ENCODE measurements around the gene MAP4K4. TPM values are rescaled to one million over a fixed set of nuclear protein-coding genes. Genes with fewer than 3 reads are reported as not detected.

The MAP4K4 gene
- total and polyA plus RNA-seq, 2 of the 13 experiments (the other 11 are each of a cell fraction or from before 2014, with no cell fraction given), result 105 to 264 TPM

DNA sequence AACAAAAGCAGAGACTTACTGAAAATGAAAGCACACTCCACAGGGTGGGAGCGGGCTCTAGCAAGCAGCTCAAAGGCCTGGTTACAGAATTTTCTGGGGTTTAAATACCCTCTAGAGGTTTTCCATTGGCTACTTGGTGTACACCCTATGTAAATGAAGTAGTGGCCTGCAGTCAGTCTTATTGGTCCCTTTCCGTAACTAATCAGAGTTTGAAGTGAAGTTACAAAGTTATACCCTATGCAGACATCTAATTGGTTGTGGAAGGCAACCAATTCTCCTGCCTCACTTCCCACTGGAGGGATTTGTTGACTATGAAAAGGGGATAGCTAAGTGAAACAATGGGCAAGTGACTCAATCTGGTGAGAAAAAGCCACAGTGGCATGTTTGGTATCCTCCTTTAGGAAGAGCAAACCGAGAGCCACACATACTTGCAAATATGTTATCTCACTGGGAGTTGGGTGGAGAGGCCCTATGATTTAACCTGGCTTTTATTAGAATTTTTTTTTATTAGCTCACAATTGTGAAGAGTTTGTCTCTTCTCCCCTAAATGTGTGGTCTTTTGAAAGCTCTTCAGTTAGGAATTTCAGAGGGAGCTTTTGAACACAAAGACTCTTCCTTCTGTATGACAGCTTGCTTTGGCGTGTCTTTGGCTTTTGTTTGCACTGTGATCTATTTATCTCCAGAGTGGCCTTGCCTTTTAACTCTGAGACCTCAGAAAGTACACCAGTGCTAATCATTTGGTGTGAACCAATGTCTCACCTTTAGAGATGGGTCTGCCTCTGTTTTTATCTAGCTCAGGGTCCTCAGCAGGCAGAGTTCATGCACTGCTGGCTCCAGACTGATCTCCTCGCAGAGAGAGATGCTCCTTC is 69.6 kb downstream of the MAP4K4 start (continued):
- TF ChIP-seq CHD2 (IDR thresholded peaks at IDR 0.05; ENCODE audit: low read depth, low read length), result no peak
- TF ChIP-seq, protein P1, sequence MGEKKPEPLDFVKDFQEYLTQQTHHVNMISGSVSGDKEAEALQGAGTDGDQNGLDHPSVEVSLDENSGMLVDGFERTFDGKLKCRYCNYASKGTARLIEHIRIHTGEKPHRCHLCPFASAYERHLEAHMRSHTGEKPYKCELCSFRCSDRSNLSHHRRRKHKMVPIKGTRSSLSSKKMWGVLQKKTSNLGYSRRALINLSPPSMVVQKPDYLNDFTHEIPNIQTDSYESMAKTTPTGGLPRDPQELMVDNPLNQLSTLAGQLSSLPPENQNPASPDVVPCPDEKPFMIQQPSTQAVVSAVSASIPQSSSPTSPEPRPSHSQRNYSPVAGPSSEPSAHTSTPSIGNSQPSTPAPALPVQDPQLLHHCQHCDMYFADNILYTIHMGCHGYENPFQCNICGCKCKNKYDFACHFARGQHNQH (CRISPR knock-in tag; IDR thresholded peaks at IDR 0.05), result peak; percentile 31; the same call in 1 of the 2 replicates
- TF ChIP-seq ZNF749 (CRISPR knock-in tag; IDR thresholded peaks at IDR 0.05; ENCODE audit: borderline replicate concordance), result no peak
- TF ChIP-seq KLF12 (CRISPR knock-in tag; IDR thresholded peaks at IDR 0.05; ENCODE audit: borderline replicate concordance), result no peak; the same call in 1 of the 2 replicates
- TF ChIP-seq ZMYM3 (CRISPR knock-in tag; IDR thresholded peaks at IDR 0.05), result peak; percentile 74; the same call in 1 of the 2 replicates
- TF ChIP-seq, protein P2, sequence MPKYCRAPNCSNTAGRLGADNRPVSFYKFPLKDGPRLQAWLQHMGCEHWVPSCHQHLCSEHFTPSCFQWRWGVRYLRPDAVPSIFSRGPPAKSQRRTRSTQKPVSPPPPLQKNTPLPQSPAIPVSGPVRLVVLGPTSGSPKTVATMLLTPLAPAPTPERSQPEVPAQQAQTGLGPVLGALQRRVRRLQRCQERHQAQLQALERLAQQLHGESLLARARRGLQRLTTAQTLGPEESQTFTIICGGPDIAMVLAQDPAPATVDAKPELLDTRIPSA (CRISPR knock-in tag; IDR thresholded peaks at IDR 0.05; ENCODE audit: borderline replicate concordance), result no peak
- no peak for TF ChIP-seq SMARCE1 (IDR thresholded peaks at IDR 0.05; ENCODE audit: borderline replicate concordance)
- TF ChIP-seq CCDC6 (CRISPR knock-in tag; IDR thresholded peaks at IDR 0.05), result no peak
- TF ChIP-seq, protein P3, sequence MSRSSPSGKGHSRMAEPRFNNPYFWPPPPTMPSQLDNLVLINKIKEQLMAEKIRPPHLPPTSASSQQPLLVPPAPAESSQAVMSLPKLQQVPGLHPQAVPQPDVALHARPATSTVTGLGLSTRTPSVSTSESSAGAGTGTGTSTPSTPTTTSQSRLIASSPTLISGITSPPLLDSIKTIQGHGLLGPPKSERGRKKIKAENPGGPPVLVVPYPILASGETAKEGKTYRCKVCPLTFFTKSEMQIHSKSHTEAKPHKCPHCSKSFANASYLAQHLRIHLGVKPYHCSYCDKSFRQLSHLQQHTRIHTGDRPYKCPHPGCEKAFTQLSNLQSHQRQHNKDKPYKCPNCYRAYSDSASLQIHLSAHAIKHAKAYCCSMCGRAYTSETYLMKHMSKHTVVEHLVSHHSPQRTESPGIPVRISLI (CRISPR knock-in tag; IDR thresholded peaks at IDR 0.05; ENCODE audit: borderline replicate concordance), result peak; percentile 64; the same call in 1 of the 2 replicates
- TF ChIP-seq, protein P4, sequence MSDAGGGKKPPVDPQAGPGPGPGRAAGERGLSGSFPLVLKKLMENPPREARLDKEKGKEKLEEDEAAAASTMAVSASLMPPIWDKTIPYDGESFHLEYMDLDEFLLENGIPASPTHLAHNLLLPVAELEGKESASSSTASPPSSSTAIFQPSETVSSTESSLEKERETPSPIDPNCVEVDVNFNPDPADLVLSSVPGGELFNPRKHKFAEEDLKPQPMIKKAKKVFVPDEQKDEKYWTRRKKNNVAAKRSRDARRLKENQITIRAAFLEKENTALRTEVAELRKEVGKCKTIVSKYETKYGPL (CRISPR knock-in tag; IDR thresholded peaks at IDR 0.05), result no peak
- no peak for TF ChIP-seq ZNF207 (IDR thresholded peaks at IDR 0.05; ENCODE audit: borderline replicate concordance)
- TF ChIP-seq, protein P5, sequence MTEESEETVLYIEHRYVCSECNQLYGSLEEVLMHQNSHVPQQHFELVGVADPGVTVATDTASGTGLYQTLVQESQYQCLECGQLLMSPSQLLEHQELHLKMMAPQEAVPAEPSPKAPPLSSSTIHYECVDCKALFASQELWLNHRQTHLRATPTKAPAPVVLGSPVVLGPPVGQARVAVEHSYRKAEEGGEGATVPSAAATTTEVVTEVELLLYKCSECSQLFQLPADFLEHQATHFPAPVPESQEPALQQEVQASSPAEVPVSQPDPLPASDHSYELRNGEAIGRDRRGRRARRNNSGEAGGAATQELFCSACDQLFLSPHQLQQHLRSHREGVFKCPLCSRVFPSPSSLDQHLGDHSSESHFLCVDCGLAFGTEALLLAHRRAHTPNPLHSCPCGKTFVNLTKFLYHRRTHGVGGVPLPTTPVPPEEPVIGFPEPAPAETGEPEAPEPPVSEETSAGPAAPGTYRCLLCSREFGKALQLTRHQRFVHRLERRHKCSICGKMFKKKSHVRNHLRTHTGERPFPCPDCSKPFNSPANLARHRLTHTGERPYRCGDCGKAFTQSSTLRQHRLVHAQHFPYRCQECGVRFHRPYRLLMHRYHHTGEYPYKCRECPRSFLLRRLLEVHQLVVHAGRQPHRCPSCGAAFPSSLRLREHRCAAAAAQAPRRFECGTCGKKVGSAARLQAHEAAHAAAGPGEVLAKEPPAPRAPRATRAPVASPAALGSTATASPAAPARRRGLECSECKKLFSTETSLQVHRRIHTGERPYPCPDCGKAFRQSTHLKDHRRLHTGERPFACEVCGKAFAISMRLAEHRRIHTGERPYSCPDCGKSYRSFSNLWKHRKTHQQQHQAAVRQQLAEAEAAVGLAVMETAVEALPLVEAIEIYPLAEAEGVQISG (CRISPR knock-in tag; IDR thresholded peaks at IDR 0.05), result 0 out of 2 replicates have a peak, but pooled peaks have one; percentile 39
- TF ChIP-seq, protein P6, sequence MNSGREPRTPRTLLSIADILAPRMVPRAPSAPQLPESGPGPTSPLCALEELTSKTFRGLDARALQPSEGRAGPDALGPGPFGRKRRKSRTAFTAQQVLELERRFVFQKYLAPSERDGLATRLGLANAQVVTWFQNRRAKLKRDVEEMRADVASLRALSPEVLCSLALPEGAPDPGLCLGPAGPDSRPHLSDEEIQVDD (CRISPR knock-in tag; IDR thresholded peaks at IDR 0.05; ENCODE audit: borderline replicate concordance), result no peak
- TF ChIP-seq ZNF781 (CRISPR knock-in tag; IDR thresholded peaks at IDR 0.05; ENCODE audit: borderline replicate concordance, not compliant biosample characterization), result no peak
- no peak for TF ChIP-seq ZNF841 (CRISPR knock-in tag; IDR thresholded peaks at IDR 0.05; ENCODE audit: borderline replicate concordance)
- TF ChIP-seq FOXO1 (CRISPR knock-in tag; IDR thresholded peaks at IDR 0.05), result peak; percentile 78; the same call in 1 of the 2 replicates
- TF ChIP-seq, protein P7, sequence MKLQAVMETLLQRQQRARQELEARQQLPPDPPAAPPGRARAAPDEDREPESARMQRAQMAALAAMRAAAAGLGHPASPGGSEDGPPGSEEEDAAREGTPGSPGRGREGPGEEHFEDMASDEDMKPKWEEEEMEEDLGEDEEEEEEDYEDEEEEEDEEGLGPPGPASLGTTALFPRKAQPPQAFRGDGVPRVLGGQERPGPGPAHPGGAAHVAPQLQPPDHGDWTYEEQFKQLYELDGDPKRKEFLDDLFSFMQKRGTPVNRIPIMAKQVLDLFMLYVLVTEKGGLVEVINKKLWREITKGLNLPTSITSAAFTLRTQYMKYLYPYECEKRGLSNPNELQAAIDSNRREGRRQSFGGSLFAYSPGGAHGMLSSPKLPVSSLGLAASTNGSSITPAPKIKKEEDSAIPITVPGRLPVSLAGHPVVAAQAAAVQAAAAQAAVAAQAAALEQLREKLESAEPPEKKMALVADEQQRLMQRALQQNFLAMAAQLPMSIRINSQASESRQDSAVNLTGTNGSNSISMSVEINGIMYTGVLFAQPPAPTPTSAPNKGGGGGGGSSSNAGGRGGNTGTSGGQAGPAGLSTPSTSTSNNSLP (IDR thresholded peaks at IDR 0.05; ENCODE audit: low read depth, low read length), result peak; percentile 35; the same call in 1 of the 2 replicates
- peak; percentile 94 for TF ChIP-seq GFI1 (CRISPR knock-in tag; IDR thresholded peaks at IDR 0.05; ENCODE audit: borderline replicate concordance)
- TF ChIP-seq ZNF232 (CRISPR knock-in tag; IDR thresholded peaks at IDR 0.05; ENCODE audit: borderline replicate concordance), result peak; percentile 83; the same call in 1 of the 2 replicates
